ENCODE results near the gene BACH2.
"Not testable (repeated sequence)": the region's sequence is repeated elsewhere in the genome, so short reads cannot be mapped to it uniquely, and the experiment has no call there.

BACH2 gene

DNA sequence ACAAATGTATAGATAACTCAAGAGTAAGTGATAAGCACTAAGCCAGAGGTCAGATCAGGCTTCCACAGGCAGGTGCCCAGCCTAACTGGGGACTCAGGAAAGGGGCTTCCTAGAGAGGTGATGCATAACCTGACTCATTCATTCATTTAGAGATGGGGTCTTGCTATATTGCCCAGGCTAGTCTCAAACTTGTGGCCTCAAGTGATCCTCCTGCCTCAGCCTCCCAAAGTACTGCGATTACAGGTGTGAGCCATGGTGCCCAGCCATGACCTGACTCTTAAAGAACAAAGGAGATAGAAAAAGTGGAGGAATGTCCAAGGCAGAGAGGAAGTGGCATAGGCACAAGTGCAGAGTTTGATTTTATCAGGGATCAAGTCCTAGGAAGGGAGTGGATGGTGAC, 360.5 kb downstream of the BACH2 start:
- no peak for DNase-seq (ENCODE audit: low spot score)

DNA sequence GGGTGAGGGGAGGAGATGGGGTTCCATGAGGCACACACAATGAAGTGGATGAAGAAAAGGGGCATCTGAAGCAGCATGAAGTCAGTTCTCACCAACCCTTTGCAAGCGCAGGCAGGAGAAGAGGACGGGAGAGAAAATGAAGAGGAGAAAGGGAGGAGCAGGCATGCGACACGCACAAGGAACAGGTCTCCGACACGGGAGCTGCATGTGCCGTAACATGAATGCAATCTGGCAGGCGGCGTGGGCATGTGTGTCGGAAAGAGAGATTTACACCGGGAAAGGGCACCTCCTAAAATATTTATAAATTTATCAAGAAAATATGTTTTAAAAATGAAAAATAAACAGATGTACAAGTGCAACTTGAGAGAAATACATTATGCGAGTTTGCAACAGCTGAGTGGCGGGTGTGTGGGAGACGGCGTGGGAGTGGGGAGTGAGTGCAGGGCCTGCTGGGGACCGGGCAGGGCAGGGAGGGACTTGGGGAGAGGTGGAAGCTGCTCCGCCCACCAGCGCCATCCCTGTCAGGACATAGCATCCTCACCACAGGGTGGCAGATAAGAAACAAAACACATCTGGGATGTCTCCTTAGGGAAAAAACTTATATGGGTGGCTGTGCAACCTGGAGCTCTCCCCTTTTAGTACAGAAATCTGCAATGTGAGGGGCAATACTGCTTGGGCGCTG, 361.8 kb downstream of the BACH2 start:
- peak; percentile 63 for DNase-seq (ENCODE audit: low spot score)

DNA sequence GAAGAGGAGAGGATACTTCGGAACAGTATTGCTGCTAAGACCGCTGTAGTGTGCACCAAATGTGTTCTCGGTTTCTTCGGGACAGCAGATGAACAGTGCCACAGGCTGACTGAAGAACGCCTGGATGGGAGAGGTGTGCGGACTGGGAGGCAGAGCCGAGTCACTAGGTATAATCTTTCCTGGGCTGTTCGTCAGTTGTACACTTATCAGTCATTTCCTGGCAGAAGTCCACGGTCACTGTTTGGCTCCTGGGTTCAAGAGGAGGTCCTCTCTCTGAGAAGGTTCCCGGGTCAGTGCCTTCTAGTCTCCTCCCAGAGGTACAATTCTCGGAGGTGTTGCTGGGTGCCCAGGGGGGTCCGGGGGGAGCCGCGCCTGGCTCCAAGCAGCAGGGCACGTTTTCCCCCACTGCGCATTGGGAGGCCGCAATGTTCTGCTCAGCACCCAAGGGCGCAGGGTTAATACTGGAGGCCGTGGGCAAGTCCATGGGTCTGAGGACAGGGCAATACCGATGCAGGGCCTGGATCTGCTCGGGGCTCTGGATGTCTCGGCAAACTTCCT, 364.3 kb downstream of the BACH2 start:
- DNase-seq (ENCODE audit: low spot score): no peak

DNA sequence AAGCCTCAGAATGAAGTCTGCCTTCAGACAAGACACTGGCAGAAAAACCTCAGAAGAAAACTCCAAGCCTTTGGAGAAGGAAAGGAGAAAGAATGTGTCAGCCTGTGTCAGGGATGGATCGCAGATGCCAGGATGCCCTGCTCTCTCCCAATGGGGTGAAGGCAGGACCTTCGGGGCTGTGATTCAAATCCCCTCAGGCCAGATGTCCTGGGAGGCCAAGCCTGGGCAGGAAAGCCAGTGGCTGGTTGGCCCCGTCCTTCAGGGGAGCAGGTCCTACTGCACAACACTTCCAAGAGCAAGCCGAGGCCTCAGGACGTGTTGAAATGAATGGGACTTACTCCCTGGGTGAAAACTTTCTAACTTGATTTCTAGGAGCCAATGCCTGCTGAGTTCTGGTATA, 365.9 kb downstream of the BACH2 start:
- no peak for DNase-seq (ENCODE audit: low spot score)

DNA sequence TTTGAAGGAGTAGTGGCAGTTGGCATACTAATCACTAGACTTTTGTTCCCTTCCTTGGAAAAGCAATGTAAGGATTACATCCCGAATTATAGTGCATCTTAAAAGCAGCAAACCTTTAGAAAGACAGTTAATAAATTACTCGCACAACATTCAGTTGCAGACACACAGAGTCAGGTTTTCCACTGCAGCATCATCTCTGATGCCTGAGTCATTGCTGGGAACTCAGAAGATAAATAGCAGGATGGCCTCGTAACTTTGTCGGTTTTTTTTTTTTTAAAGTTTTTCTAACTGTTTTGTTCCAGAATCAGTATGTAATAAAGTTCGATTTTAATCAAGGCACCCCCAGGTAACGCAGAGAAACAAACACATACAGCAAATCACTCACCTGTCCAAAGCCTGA, 368.0 kb downstream of the BACH2 start:
- DNase-seq (ENCODE audit: low spot score): no peak

DNA sequence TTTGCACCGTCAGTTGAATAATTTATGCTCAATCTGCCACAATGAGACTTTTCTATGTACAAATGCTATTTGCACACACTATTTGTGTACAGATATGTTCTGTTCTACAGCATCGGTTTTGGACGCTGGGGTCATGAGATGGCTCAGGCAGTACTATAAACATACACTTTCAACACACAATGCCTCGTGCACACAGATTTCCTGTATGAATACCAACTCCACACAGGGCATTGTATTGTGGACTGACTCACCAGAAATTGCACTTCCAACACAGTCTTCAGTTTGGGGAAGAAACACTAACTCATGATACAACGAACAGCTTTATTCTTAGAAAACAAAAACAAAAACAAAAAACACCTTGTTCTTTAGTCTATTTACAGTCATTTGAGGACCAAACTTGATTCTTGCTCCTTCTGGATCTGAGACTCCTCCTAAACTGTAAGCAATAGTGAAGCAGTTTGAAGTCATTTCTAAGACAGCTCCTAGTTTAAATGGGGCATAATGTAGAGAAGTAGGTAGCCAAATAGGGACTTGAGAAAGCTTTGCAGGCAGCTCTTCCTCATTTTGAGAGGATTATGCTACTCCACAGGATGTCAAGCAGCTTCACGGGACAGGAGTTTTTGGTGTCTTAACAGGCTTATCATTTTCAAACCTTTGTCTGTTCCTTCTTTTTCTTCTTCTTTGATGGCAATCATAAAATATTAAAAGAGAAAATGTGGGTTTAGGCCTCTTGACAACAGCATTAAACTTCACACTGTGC, 368.7 kb downstream of the BACH2 start:
- DNase-seq (ENCODE audit: low spot score): no peak

DNA sequence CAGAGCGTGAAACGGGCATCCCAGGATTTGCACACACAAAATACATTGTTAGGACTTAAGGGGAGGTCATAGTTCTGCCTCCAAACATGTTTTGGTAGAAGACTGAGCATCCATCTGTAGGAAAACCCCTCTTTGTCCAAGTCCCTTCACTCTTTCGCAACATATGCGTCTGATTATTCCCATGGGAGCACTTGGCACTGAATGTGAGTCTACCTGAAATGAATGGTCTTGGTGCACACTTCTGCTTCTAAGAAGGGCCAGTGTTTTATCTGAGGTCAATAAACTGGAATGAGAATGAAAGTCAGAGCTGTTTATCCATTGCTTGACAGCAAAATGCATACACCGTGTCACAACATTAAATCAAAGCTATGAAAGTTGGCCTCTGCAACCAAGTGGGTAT, 369.4 kb downstream of the BACH2 start:
- DNase-seq (ENCODE audit: low spot score): no peak

DNA sequence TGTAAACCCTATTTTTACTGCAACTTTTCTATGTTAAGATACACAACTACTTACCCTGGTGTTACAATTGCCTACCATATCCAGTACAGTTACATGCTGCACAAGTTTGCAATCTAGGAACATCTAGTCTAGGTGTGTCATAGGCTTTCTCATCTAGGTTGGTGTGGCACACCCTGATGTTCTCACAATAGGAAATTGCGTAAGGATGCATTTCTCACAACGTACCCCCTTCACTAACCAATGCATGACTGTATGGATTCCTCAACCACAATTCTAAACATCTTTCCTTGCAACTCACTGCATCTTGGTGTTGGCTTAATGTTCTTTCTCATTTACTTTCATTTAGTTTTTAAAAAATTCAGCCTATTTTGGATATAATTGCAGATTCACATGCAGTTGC, 370.8 kb downstream of the BACH2 start:
- DNase-seq (ENCODE audit: low spot score): no peak

DNA sequence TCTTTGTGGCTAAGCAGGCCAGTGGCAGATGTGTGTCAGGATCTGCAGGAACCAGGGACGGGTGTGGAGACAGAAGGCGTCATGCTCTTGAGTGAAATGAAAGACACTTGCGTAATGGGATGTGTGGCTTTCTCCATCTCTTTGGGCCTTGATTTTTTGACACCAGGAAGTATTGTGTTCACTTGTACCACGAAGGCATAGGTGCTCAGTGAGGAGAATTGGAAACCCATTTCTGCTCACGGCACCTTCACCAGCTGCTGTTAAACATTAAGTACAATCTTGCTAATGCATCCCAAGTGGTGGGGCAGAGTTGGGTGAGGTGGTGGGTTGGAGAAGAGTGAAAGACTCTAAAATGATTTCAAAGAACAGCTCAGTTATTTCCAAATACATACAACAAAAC, 372.4 kb downstream of the BACH2 start:
- DNase-seq (ENCODE audit: low spot score): no peak

DNA sequence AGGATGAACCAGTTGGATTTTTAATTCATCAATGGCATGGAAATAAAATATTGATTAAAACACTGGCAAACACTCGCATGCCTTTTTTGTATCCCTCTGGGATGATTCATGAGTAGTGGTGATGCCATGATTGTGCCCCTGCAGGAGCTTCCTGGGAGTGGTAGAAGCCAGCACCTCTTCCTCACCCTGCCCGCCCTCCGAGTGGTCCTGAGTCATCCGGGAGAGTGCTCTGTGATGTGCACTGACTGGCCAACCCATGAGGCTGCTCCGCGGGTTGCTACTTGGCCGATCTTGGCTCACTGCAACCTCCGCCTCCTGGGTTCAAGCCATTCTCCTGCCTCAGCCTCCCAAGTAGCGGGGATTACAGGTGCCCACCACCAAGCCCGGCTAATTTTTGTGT, 375.0 kb downstream of the BACH2 start:
- DNase-seq (ENCODE audit: low spot score): no peak

DNA sequence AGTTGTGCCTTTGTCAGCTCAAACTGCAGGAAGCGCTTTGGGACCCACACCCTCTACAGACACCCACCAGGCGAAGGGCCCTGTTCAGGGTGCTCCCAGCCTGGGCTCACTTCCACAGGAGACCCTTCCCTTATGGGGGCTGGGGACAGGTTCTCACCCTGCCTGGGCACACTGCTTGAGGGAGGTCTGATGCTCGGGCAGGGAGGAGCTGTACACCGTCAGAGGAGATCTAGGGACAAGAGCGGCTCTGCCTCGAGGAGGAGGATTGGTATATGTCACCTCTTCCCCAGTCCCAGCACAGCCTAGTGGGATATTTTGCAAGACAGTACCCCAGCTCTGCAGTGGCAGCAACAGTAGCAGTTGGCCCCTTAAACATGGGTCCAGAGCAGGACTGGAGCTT, 375.4 kb downstream of the BACH2 start:
- DNase-seq (ENCODE audit: low spot score): no peak

DNA sequence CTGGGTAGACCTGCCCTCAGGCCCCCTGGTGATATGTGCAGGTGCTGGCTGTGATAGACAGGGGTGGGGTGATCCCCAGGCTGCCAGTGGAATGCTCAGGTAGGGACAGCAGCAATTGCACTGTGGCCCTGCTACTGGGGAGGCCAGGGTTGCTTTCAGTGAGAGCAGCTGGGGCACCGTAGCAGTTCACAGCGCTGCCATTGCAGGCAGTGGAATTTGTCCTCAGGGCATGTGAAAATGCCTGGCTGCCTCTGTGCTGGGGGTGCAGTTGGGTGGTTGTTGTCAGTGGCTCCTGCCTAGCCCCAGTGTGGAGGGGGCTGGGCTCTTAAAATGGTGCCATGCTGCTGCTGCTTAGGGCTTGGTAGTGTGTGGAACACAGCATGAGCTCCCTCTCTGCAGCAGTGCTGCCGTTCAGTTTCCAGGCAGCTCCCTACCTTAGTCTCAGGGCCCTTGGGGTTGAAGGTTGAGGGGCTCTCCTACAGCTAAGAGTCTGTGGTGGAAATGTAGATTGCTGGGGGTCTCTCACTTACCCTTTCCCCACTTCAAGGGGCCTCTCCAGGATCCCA, 378.8 kb downstream of the BACH2 start:
- DNase-seq (ENCODE audit: low spot score): no peak

DNA sequence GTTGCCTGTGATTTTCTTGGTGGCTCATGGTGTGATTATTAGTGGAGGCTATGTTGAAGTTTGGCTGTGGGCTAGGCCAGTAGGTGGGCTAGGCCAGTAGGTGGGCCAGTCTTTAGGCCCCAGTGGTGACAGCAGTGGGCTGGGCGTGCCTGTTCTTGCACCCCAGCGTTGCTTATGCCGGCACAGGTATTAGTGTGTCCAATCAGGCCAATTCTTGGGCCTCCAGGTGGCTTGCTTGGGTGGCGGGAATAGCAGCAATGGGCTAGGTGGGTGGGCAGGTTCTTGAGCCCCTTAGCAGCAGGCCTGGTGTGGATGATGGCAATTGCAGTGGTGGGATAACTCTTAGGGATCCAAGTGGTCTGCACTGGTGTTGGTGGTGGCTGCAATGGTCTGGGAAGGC, 379.4 kb downstream of the BACH2 start:
- no peak for DNase-seq (ENCODE audit: low spot score)

DNA sequence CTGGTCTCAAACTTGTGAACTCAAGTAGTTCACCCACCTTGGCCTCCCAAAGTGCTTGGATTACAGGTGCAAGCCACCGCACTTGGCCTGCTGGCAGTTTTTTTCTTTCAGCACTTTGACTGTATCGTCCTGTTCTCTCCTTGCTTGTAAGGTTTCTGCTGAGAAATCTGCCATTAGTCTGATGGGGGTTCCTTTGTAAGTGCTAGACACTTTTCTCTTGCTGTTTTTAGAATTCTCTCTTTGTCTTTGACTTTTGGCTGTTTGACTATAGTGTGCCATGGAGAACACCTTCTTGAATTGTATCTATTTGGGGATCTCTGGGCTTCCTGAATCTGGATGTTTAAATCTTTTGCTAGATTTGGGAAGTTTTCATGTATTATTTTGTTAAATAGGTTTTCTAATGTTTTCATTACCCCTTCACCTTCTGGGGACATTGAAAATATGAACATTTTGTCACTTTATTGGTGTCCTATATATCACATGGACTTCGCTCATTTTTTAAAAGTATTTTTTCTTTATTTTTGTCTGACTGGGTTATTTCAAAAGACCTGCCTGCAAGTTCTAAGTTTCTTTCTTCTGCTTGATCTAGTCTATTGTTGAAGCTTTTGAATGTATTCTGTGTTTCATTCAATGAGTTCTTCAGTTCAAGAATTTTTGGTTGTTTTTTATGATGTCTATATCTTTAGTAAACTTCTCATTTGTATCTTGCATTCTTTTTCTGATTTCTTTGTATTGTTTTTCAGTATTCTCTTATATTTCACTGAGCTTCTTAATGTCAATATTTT, 380.3 kb downstream of the BACH2 start:
- no peak for DNase-seq (ENCODE audit: low spot score)

DNA sequence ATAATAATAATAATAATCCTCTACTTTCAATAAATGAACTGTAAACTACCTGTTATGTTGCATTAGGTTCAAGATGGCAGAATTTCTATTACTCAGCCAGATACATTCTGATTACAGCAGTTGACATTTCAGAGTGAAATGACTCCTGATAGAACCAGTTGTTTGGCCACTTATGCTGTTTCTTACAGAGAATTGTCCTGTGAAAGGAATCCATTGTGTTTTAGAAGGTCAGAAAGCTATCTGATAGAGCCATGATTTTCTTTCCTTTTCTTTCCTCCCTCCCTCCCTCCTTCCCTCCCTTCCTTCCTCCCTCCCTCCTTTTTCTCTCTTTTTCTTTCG, 385.8 kb downstream of the BACH2 start:
- DNase-seq (ENCODE audit: low spot score): no peak

DNA sequence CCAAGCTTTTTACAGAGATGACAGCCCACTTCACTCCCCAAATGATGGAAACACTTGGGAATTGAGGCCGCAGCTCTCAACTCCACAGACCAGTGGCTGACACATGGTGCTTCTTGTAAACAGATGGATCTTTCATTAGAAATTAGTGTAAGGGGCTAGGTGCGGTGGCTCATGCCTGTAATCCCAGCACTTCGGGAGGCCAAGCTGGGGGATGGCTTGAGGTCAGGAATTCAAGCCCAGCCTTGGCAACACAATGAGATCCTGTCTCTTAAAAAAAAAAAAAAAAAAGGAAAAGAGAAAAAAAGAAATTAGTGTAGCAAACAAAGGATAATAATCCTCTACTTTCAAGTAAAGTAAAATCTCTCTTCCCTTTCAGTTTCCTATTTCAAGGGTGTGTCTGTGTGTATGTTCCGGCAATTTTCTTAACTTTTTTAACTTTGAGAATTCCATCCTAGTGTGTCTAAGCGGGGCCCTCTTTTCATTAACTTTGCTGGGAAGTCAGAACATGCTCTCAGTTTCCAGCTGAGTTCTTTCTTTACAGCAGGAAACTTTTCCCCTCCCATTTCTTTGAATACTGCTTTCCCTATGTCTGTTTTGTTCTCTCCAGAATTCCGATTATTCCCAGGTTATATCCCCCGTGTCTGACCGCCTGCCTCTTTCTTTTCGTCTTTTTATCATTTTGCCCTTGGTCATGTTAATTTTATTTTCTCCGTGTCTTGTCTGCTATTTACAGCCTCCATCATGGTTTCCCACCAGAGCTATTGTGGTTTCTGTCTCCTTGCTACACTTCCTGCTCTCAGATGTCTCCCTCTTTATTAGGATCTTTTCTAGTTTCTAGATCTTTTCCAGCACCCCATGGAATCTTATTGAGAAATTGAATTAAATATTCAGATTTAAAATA, 386.4 kb downstream of the BACH2 start:
- DNase-seq (ENCODE audit: low spot score): not testable (repeated sequence)

DNA sequence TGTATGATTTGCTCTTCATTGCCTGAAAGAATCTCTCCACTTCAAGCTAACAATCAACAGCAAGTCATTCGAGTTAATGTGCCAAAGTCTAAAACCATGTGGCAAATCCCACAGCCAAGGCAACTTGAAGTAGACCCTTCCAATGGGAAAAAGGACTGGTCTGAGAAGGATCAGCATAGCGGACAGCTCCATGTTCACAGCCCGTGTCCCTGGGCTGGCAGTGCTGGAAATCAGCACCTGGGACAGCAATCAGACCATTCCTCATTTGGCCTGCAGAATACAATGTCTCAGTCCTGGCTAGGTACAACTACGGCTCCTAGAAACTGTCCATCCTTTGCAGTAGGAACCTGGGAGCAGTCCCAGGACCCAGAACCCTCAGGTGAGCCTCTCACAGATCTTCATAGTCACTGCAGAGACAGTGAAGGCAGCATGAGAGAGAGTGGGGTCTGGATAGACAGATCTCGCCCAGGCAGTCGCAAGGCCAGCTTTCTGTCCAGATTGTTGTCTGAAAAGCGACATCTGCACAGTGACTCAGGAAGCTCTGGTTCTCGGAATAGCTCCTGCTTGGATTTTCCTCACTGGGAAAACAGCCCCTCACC, 401.3 kb downstream of the BACH2 start:
- peak; percentile 82 for DNase-seq (ENCODE audit: low spot score)

DNA sequence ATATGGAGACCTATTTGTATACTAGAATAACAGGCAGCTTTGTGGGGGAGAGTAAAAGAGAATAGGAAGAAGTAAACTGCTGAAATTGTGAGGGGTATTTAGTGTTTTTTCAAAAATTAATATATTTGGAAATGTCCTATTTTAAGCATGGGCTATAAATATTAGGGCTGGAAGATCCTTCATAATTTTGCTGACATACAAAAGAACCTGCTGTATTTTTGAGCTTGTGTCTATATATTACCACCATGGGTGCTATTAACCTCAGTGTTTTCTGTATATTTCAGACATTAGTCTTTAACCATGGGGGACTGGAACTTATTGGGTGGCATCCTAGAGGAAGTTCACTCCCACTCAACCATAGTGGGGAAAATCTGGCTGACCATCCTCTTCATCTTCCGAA, 402.5 kb downstream of the BACH2 start, which contains the start of gene GJA10:
Gene GJA10 (plus strand): TSS at position 301 of the 400 bp plus-strand sequence. CDS start 0 bp downstream, at position 301.
- DNase-seq (ENCODE audit: low spot score): no peak

DNA sequence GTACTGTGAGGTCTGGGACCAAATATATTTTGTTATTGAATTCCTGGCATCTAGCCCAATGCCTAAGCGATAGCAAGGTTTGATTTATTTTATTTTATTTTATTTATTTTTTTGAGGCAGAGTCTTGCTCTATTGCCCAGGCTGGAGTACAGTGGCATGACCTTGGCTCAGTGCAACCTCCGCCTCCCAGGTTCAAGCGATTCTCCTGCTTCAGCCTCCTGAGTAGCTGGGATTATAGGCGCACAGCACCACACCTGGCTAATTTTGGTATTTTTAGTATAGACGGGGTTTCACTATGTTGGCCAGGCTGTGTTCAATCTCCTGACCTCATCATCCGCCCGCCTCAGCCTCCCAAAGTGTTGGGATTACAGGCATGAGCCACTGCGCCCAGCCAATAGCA, 404.1 kb downstream of the BACH2 start:
- not testable (repeated sequence) for DNase-seq (ENCODE audit: low spot score)

DNA sequence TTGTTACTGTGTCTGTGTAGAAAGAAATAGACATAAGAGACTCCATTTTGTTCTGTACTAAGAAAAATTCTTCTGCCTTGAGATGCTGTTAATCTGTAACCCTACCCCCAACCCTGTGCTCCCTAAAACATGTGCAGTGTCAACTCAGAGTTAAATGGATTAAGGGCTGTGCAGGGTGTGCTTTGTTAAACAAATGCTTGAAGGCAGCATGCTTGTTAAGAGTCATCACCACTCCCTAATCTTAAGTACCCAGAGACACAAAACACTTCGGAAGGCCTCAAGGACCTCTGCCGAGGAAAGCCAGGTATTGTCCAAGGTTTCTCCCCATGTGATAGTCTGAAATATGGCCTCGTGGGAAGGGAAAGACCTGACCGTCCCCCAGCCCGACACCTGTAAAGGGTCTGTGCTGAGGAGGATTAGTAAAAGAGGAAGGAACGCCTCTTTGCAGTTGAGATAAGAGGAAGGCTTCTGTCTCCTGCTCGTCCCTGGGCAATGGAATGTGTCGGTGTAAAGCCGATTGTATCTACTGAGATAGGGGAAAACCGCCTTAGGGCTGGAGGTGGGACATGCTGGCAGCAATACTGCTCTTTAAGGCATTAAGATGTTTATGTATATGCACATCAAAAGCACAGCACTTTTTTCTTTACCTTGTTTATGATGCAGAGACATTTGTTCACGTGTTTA, 405.7 kb downstream of the BACH2 start:
- not testable (repeated sequence) for DNase-seq (ENCODE audit: low spot score)
